Measurements from ENCODE around the gene MED13L.

The MED13L gene

GRCh38 chr12:116319233-116319897 is 41.9 kb upstream of the MED13L start:
- Histone ChIP-seq H3K27me3 (no peaks in the 10 kb centered on the region), H3K4me2 (peak overlapping the region; percentile 73 to 97 (median 87)), H3K27ac (peak overlapping the region; percentile 40 to 86 (median 78); a peak in 21 of 22 replicates), H3K36me3 (no peaks in the 10 kb centered on the region), H3K9me3 (replicated peaks in 1 of 11) (peaks cover 0 to 17% (median 6%) of the 10 kb centered on the region in 11 experiments; a peak in 7 of 22 replicates), H3K4me3 (peak overlapping the region; percentile 18 to 58 (median 44); a peak in 18 of 20 replicates), H4K20me1 (no peaks in the 10 kb centered on the region), H3K4me1 (peaks cover 59 to 82% (median 72%) of the 10 kb centered on the region in 10 experiments), H3K9ac (peak overlapping the region; percentile 55 to 77 (median 70); a peak in 21 of 22 replicates)
- TF ChIP-seq Cebpa-rat (IDR thresholded peaks at IDR 0.05) = no peak

GRCh38 chr12:116318576-116319232 is 41.2 kb upstream of the MED13L start:
- Histone ChIP-seq H3K9ac (peak overlapping the region in 9 of 11 experiments; percentile 10 to 75 (median 64); a peak in 8 of 22 replicates), H3K27me3 (no peaks in the 10 kb centered on the region), H3K9me3 (replicated peaks in 1 of 11) (peaks cover 0 to 17% (median 6%) of the 10 kb centered on the region in 11 experiments; a peak in 7 of 22 replicates), H3K4me3 (peak overlapping the region in 2 of 10 experiments; percentile 39 to 50; a peak in 3 of 20 replicates), H3K36me3 (no peaks in the 10 kb centered on the region), H3K4me2 (peak overlapping the region; percentile 73 to 97 (median 87)), H4K20me1 (no peaks in the 10 kb centered on the region), H3K27ac (peak overlapping the region in 10 of 11 experiments; percentile 67 to 86 (median 78); a peak in 19 of 22 replicates), H3K4me1 (peaks cover 56 to 83% (median 73%) of the 10 kb centered on the region in 10 experiments)
- no peak for TF ChIP-seq Cebpa-rat (IDR thresholded peaks at IDR 0.05)

GRCh38 chr12:116317986-116318575 is 40.6 kb upstream of the MED13L start:
- no peaks in the 10 kb centered on the region for H3K27me3 ChIP-seq
- H3K4me3 ChIP-seq = no peak overlapping the region
- peak overlapping the region in 9 of 11 experiments; percentile 22 to 86 (median 78); a peak in 12 of 22 replicates for H3K27ac ChIP-seq
- peak overlapping the region; percentile 22 to 97 (median 86); a peak in 21 of 22 replicates for H3K4me2 ChIP-seq
- peaks cover 0 to 17% (median 6%) of the 10 kb centered on the region in 11 experiments; a peak in 7 of 22 replicates for H3K9me3 ChIP-seq (replicated peaks in 1 of 11)
- TF ChIP-seq Cebpa-rat (IDR thresholded peaks at IDR 0.05) = no peak
- no peaks in the 10 kb centered on the region for H4K20me1 ChIP-seq
- H3K9ac ChIP-seq = peak overlapping the region in 2 of 11 experiments; percentile 10 to 35; a peak in 1 of 22 replicates
- H3K4me1 ChIP-seq = peaks cover 49 to 87% (median 75%) of the 10 kb centered on the region in 10 experiments
- H3K36me3 ChIP-seq = no peaks in the 10 kb centered on the region

DNA sequence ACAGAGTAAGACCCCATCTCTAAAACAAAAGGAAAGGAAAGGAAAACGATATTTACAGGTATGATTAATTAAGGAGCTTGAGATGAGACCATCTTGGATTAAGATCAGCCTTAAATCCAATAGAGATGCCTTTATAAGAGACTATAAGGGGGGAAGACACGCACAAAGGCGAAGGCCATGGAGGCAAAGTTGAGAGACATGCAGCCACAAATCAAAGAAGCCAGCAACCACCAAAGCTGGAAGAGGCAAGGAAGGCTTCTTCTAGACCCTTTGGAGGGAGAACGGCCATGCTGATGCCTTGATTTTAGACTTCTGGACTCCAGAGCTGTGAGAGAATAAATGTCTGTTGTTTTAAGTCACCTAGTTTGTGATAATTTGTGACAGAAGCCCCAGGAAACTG is 39.6 kb upstream of the MED13L start:
- peaks cover 0 to 17% (median 6%) of the 10 kb centered on the region in 11 experiments; a peak in 7 of 22 replicates for H3K9me3 ChIP-seq (replicated peaks in 1 of 11)
- H3K4me3 ChIP-seq = no peak overlapping the region
- no peaks in the 10 kb centered on the region for H4K20me1 ChIP-seq
- H3K36me3 ChIP-seq = no peaks in the 10 kb centered on the region
- H3K9ac ChIP-seq = no peak overlapping the region
- H3K4me2 ChIP-seq = peak overlapping the region in 1 of 11 experiments; percentile 83; a peak in 3 of 22 replicates
- TF ChIP-seq Cebpa-rat (IDR thresholded peaks at IDR 0.05) = no peak
- H3K27me3 ChIP-seq = no peaks in the 10 kb centered on the region
- H3K4me1 ChIP-seq = peaks cover 48 to 96% (median 76%) of the 10 kb centered on the region in 10 experiments
- H3K27ac ChIP-seq = no peak overlapping the region

- H3K4me1 ChIP-seq = peaks cover 31 to 73% (median 52%) of the 10 kb centered on the region in 10 experiments
- H3K4me3 ChIP-seq = no peak overlapping the region
- no peak for TF ChIP-seq Cebpa-rat (IDR thresholded peaks at IDR 0.05)
- H4K20me1 ChIP-seq = no peaks in the 10 kb centered on the region
- no peaks in the 10 kb centered on the region for H3K27me3 ChIP-seq
- peaks cover 9 to 30% (median 19%) of the 10 kb centered on the region in 11 experiments for H3K9me3 ChIP-seq (replicated peaks in 1 of 11)
- H3K36me3 ChIP-seq = no peaks in the 10 kb centered on the region
- H3K27ac ChIP-seq = peak overlapping the region in 7 of 11 experiments; percentile 6 to 52 (median 27); a peak in 10 of 22 replicates
- 0 out of 22 replicates have a peak overlapping the region, but pooled peaks of 1 of the 11 experiments have one; percentile 10 for H3K9ac ChIP-seq
- H3K4me2 ChIP-seq = peak overlapping the region; percentile 36 to 77 (median 65)
These were observed 37.0 kb upstream of the MED13L start for GRCh38 chr12:116314477-116314876.

- Histone ChIP-seq H3K36me3 (no peaks in the 10 kb centered on the region), H3K27me3 (no peaks in the 10 kb centered on the region), H3K27ac (no peak overlapping the region), H3K4me3 (no peak overlapping the region; a peak in 1 of 20 replicates), H3K4me1 (peaks cover 20 to 62% (median 41%) of the 10 kb centered on the region in 10 experiments), H3K9ac (no peak overlapping the region), H3K9me3 (replicated peaks in 1 of 11) (peaks cover 12 to 35% (median 23%) of the 10 kb centered on the region in 11 experiments), H3K4me2 (peak overlapping the region in 9 of 11 experiments; percentile 36 to 77 (median 67); a peak in 11 of 22 replicates), H4K20me1 (no peaks in the 10 kb centered on the region)
- no peak for TF ChIP-seq Cebpa-rat (IDR thresholded peaks at IDR 0.05)
These were observed 35.9 kb upstream of the MED13L start for GRCh38 chr12:116313194-116313927.

- Histone ChIP-seq H3K4me1 (peaks cover 11 to 46% (median 36%) of the 10 kb centered on the region in 10 experiments), H4K20me1 (no peaks in the 10 kb centered on the region), H3K9ac (no peak overlapping the region), H3K27ac (no peak overlapping the region), H3K4me2 (no peak overlapping the region), H3K4me3 (no peak overlapping the region), H3K36me3 (no peaks in the 10 kb centered on the region), H3K9me3 (replicated peaks in 1 of 11) (peaks cover 12 to 21% (median 17%) of the 10 kb centered on the region in 11 experiments), H3K27me3 (no peaks in the 10 kb centered on the region)
- TF ChIP-seq Cebpa-rat (IDR thresholded peaks at IDR 0.05) = no peak
These were observed 32.6 kb upstream of the MED13L start for GRCh38 chr12:116310082-116310481.

DNA sequence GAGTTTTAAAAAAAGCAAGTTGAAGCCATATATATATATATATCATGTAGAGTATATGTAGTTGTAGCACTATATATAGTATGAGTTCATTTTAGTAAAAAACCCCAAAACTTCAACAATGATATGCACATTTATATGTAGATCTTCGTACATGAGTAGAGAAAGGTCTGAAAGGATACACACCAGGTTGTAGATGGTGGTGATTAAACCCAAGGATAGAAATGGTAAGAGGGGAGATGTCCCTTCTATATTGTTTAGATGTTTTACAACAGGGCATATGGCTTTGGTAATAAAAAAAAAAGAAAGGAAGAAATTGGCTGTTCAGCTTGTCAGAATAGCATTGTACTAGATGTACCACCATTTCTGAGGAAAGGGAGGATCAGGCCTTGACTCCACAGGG is 31.9 kb upstream of the MED13L start:
- Histone ChIP-seq H3K4me1 (peaks cover 3 to 46% (median 33%) of the 10 kb centered on the region in 10 experiments), H3K9ac (no peak overlapping the region), H3K36me3 (no peaks in the 10 kb centered on the region), H3K27ac (no peak overlapping the region), H3K27me3 (no peaks in the 10 kb centered on the region), H3K4me2 (no peak overlapping the region), H4K20me1 (no peaks in the 10 kb centered on the region), H3K9me3 (replicated peaks in 1 of 11) (peaks cover 12 to 21% (median 17%) of the 10 kb centered on the region in 11 experiments), H3K4me3 (no peak overlapping the region)
- no peak for TF ChIP-seq Cebpa-rat (IDR thresholded peaks at IDR 0.05)

All from BLaER1 treated with 17β-estradiol and CSF1 and Interleukin-3, amounts not matched to agents 10 nM and 100 nM (cell line).